NT2/D1 (cell line): ENCODE results near the gene RPRD1A.

ENCODE experiments used
- SUZ12 ChIP-seq: IDR thresholded peaks from 2 replicates; pipeline ENCODE4 v1.6.1; 2011; ENCODE audit not compliant: insufficient read length, insufficient read depth; ENCODE audit errors: extremely low read depth
- ZNF274 ChIP-seq: IDR thresholded peaks from 2 replicates; pipeline ENCODE4 v1.6.1; 2011; ENCODE audit warnings: mild to moderate bottlenecking, low read depth, low read length

GRCh38 chr18:36047521-36047920, 19.8 kb downstream of the RPRD1A start:
- TF ChIP-seq ZNF274 (no peak), SUZ12 (no peak)
